OCI-LY7 (cell line): ENCODE data around the gene MLYCD. TPM values are rescaled to one million over a fixed set of nuclear protein-coding genes. Genes with fewer than 3 reads are reported as not detected.

Experiments used
- BruUV-seq: library from RNA; stranded (reverse); fragments of 400-500 nt; replicated peaks from 2 replicates; lab custom pipeline; 2021; lab: Mats Ljungman, UMichigan
- CTCF ChIA-PET: fragments of 300-600 bp; sonication (Branson Sonifier 250); formaldehyde crosslinking; loops from one replicate; lab custom pipeline; 2022; ENCODE audit warnings: antibody characterized with exemption; ENCODE audit not compliant: unreplicated experiment; lab: Charles Lee
- POLR2A ChIA-PET: fragments of 300-600 bp; sonication (Branson Sonifier 250); formaldehyde crosslinking; loops from one replicate; lab custom pipeline; 2022; ENCODE audit warnings: antibody characterized with exemption; lab: Charles Lee
- DNase-seq: peaks from one replicate; pipeline ENCODE4 v3.0.0-alpha.2; 2015; ENCODE audit warnings: low spot score
- H2AFZ ChIP-seq: fragments of 200-600 bp; sonication (generic), shearing (Covaris generic); 2 replicates; pipeline ENCODE4 v1.6.1; 2014; ENCODE audit warnings: mild to moderate bottlenecking, antibody characterized with exemption, low read length, moderate library complexity
- H3K27ac ChIP-seq: fragments of 200-600 bp; sonication (generic); 2 replicates; pipeline ENCODE4 v1.5.1; 2014; ENCODE audit warnings: mixed run types, low read depth, mild to moderate bottlenecking, moderate library complexity, low read length, inconsistent platforms; ENCODE audit not compliant: poor library complexity, severe bottlenecking
- H3K36me3 ChIP-seq: fragments of 200-600 bp; sonication (generic); 2 replicates; pipeline ENCODE4 v1.6.1; 2014; ENCODE audit warnings: mild to moderate bottlenecking, antibody characterized with exemption, low read length, moderate library complexity, mixed read lengths; ENCODE audit not compliant: insufficient read depth
- H3K4me1 ChIP-seq: fragments of 200-600 bp; sonication (generic); 2 replicates; pipeline ENCODE4 v1.5.1; 2014; ENCODE audit warnings: mild to moderate bottlenecking, low read length; ENCODE audit not compliant: insufficient read depth, poor library complexity, severe bottlenecking
- H3K4me2 ChIP-seq: fragments of 200-600 bp; sonication (generic); 2 replicates; pipeline ENCODE4 v1.6.1; 2014; ENCODE audit warnings: mild to moderate bottlenecking, low read length
- H3K4me3 ChIP-seq: fragments of 200-600 bp; sonication (generic); 2 replicates; pipeline ENCODE4 v1.5.1; 2014; ENCODE audit warnings: mild to moderate bottlenecking, low read depth, low read length; ENCODE audit not compliant: poor library complexity, severe bottlenecking
- H3K79me2 ChIP-seq: fragments of 200-600 bp; sonication (generic); 2 replicates; pipeline ENCODE4 v1.6.1; 2016; ENCODE audit warnings: low read depth, mild to moderate bottlenecking, low read length, moderate library complexity, mixed read lengths; ENCODE audit not compliant: insufficient read depth
- H3K9me2 ChIP-seq: fragments of 200-600 bp; sonication (generic); 2 replicates; pipeline ENCODE4 v1.6.1; 2016; ENCODE audit warnings: mild to moderate bottlenecking, low read length, mixed read lengths; ENCODE audit not compliant: insufficient read depth
- H3K9me3 ChIP-seq: fragments of 200-600 bp; sonication (generic); 2 replicates; pipeline ENCODE4 v1.6.1; 2014; ENCODE audit warnings: mild to moderate bottlenecking, mixed run types, low read length, mixed read lengths
- H4K20me1 ChIP-seq: fragments of 200-600 bp; sonication (generic); 2 replicates; pipeline ENCODE4 v1.6.1; 2014; ENCODE audit warnings: mild to moderate bottlenecking, antibody characterized with exemption, low read length, moderate library complexity, mixed read lengths; ENCODE audit not compliant: insufficient read depth
- CTCF ChIP-seq: fragments of 200-600 bp; sonication (generic); conservative IDR thresholded peaks from 2 replicates; pipeline ENCODE4 v1.5.1; 2014; ENCODE audit warnings: mild to moderate bottlenecking, antibody characterized with exemption, low read length, moderate library complexity, mixed read lengths
- EZH2phosphoT487 ChIP-seq: fragments of 200-600 bp; sonication (generic); IDR thresholded peaks from 2 replicates; pipeline ENCODE4 v1.6.1; 2018; ENCODE audit warnings: low read depth, borderline replicate concordance, mild to moderate bottlenecking, mixed run types, antibody characterized with exemption, low read length, moderate library complexity, mixed read lengths
- intact Hi-C: fragments of 100-400 bp; cut with micrococcal nuclease; formaldehyde crosslinking; loops from one replicate; pipeline ENCODE4 v1.10.0; 2022; ENCODE audit not compliant: unreplicated experiment
- total RNA-seq, 2 experiments: library from RNA; depleted of rRNA in 1 of 2; stranded (reverse); fragments of >200 nt in 1 of 2; shearing (Covaris generic) in 1 of 2; gene quantifications; 2 replicates each; pipeline ENCODE4 v1.2.3, GENCODE V29; 2014 to 2022

The MLYCD gene
- total RNA-seq, 2 experiments from 2014 or later: 3.5 to 10.9 TPM

GRCh38 chr16:83895243-83895642 lies 3.7 kb upstream of the MLYCD start:
- Histone ChIP-seq H3K36me3 (no peaks in the 10 kb centered on the region), H3K9me3 (no peaks in the 10 kb centered on the region), H4K20me1 (no peaks in the 10 kb centered on the region), H3K27ac (no peak overlapping the region), H3K4me3 (no peak overlapping the region), H2AFZ (no peak overlapping the region), H3K4me2 (no peak overlapping the region), H3K79me2 (peaks cover 4% of the 10 kb centered on the region; the same call in 1 of the 2 replicates), H3K4me1 (peaks cover 13% of the 10 kb centered on the region), H3K9me2 (no peaks in the 10 kb centered on the region)
- POLR2A ChIA-PET: no interaction called here
- CTCF ChIA-PET: no interaction called here
- intact Hi-C loops: loop anchor here (5.0 kb wide), 1 partner anchor 88 kb away; the partner anchor contains the start of gene HSBP1
- no TSS peak for BruUV-seq
- TF ChIP-seq EZH2phosphoT487 (no peak), CTCF (no peak)
- no peak for DNase-seq

GRCh38 chr16:83895942-83896341 lies 3.0 kb upstream of the MLYCD start:
- no TSS peak for BruUV-seq
- Histone ChIP-seq H3K4me3 (no peak overlapping the region), H3K79me2 (peaks cover 4% of the 10 kb centered on the region; the same call in 1 of the 2 replicates), H3K36me3 (no peaks in the 10 kb centered on the region), H3K4me2 (no peak overlapping the region), H3K4me1 (peaks cover 13% of the 10 kb centered on the region), H3K9me2 (no peaks in the 10 kb centered on the region), H3K9me3 (no peaks in the 10 kb centered on the region), H4K20me1 (no peaks in the 10 kb centered on the region; the same call in 1 of the 2 replicates), H3K27ac (no peak overlapping the region), H2AFZ (no peak overlapping the region)
- no peak for DNase-seq
- ChIA-PET POLR2A (no interaction called here), CTCF (no interaction called here)
- TF ChIP-seq CTCF (no peak), EZH2phosphoT487 (no peak)
- intact Hi-C loops: loop anchor here (5.0 kb wide), 1 partner anchor 89 kb away; the partner anchor contains the start of gene HSBP1

DNA sequence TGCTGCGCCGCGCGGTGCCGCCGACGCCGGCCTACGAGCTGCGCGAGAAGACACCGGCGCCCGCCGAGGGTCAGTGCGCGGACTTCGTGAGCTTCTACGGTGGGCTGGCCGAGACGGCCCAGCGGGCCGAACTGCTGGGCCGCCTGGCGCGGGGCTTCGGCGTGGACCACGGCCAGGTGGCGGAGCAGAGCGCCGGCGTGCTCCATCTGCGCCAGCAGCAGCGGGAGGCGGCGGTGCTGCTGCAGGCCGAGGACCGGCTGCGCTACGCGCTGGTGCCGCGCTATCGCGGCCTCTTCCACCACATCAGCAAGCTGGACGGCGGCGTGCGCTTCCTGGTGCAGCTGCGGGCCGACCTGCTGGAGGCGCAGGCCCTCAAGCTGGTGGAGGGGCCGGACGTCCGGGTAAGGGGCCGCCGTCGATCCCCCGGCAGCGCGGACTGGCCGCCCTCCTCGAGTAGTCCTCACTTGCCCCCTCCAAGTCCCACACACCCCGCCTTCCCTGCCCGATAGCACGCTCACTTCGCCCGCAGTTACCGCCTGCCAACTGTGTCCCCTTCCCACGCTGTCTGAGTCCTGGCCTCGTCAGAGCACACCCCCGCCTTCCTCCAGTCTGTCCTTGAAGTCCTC lies 470 bp downstream of the MLYCD start:
- ChIA-PET POLR2A (interaction anchor here (0.9 to 1.2 kb wide), 2 partner anchors 11 to 115 kb away, joined by 3 to 6 read pairs; no protein-coding TSS in a partner anchor), CTCF (interaction anchor here (1.0 kb wide), 1 partner anchor 13 kb away, joined by 4 read pairs; no protein-coding TSS in a partner anchor)
- H3K79me2 ChIP-seq: peaks cover 4% of the 10 kb centered on the region; the same call in 1 of the 2 replicates
- H3K4me3 ChIP-seq: peak overlapping the region; percentile 81
- DNase-seq: peak; percentile 52
- peaks cover 13% of the 10 kb centered on the region for H3K4me1 ChIP-seq
- no peak overlapping the region for H3K27ac ChIP-seq
- H3K36me3 ChIP-seq: no peaks in the 10 kb centered on the region
- H3K9me3 ChIP-seq: no peaks in the 10 kb centered on the region
- H3K4me2 ChIP-seq: peak overlapping the region; percentile 94
- intact Hi-C loops: loop anchor here (5.0 kb wide), 1 partner anchor 92 kb away; the partner anchor contains the start of gene HSBP1
- BruUV-seq: no TSS peak
- no peaks in the 10 kb centered on the region for H3K9me2 ChIP-seq
- no peaks in the 10 kb centered on the region; the same call in 1 of the 2 replicates for H4K20me1 ChIP-seq
- peak overlapping the region; percentile 26; the same call in 1 of the 2 replicates for H2AFZ ChIP-seq
- TF ChIP-seq EZH2phosphoT487: no peak
